Measurements from ENCODE around the gene THRAP3. TPM values are rescaled to one million over a fixed set of nuclear protein-coding genes. Genes with fewer than 3 reads are reported as not detected.

Gene THRAP3
- total RNA-seq, 2 donors from 2014 or later: 81.0 to 103 TPM

DNA sequence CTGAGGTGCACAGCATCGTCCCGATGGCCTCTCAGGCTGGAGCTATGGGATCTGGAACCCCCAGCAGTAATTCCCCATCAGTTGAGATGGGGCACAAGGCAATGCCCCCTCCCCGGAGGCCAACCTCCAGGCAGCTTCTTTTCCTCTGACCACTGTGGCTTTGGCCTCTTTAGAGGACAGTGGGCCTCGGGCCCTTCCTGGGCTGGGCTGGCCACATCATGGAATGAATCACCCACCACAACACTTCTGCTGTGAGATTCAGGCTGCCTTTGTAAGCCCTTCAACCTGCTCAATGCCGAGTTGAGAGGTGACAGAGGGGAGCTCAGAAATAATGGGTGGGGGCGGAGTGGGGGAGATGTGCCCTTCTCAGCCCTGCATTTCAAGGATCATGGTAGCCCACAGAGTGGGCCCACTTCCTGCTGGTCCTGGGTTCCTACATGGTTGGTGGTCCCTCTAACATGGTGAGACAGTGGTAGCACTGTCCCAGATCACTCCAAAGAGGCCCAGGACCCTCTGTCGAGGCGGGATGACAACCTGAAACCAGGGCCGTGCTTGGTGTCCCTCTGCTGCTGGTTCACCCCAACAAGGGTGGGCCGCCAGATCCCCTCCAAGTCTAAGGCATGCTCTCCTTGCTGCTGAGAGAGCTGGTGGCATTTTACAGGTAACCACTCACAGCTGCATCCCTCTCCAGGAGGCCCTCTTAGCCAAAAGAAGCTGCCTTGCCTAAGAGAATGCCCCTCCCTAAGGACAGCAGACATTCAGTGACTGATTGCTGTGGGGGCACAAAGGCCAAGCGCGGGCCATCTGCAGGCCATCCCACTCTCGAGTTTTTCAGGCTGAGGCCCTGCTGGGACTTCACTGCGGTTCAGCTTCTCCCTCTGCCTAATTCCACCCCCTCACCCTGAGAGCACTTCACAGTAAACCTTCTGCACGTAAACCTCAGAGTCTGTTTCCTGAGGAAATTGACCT, 129.0 kb downstream of the THRAP3 start:
- Histone ChIP-seq H3K27ac (no peak overlapping the region), H3K9ac (ENCODE audit: low read depth in 2 of 2, low read length in 2 of 2) (no peak overlapping the region), H3K27me3 (no peaks in the 10 kb centered on the region), H3K4me1 (peaks cover 8% of the 10 kb centered on the region), H3K4me3 (no peak overlapping the region), H3K36me3 (peaks cover 13% of the 10 kb centered on the region), H3K9me3 (no peaks in the 10 kb centered on the region)
- TF ChIP-seq, protein P1, sequence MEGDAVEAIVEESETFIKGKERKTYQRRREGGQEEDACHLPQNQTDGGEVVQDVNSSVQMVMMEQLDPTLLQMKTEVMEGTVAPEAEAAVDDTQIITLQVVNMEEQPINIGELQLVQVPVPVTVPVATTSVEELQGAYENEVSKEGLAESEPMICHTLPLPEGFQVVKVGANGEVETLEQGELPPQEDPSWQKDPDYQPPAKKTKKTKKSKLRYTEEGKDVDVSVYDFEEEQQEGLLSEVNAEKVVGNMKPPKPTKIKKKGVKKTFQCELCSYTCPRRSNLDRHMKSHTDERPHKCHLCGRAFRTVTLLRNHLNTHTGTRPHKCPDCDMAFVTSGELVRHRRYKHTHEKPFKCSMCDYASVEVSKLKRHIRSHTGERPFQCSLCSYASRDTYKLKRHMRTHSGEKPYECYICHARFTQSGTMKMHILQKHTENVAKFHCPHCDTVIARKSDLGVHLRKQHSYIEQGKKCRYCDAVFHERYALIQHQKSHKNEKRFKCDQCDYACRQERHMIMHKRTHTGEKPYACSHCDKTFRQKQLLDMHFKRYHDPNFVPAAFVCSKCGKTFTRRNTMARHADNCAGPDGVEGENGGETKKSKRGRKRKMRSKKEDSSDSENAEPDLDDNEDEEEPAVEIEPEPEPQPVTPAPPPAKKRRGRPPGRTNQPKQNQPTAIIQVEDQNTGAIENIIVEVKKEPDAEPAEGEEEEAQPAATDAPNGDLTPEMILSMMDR (IDR thresholded peaks at IDR 0.05): no peak
- intact Hi-C loops (cut with DNase I): no loop called here
- no peak for DNase-seq

DNA sequence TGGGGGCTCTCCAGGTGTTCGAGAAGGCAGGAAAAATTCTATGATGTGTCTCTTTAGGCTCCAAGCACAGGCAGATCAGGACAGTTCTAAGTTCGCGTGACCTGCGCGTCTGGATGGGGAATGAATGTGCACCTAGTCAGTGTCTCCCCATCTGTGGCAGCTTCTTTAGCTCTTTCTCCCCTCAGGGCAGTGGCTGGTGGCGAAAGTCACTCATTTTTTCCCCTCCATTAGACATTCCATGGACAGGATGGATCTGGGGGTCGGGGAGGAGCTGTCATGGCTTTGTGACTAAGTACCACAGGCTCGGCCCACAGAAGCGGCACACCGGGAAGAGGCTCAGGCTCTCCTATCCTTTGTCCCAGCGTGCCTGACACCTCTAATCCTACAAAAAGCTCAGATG, 130.2 kb downstream of the THRAP3 start:
- no peak for DNase-seq
- H3K4me1 ChIP-seq: peaks cover 8% of the 10 kb centered on the region
- no peak overlapping the region for H3K4me3 ChIP-seq
- H3K9me3 ChIP-seq: no peaks in the 10 kb centered on the region
- intact Hi-C loops (cut with DNase I): no loop called here
- H3K27me3 ChIP-seq: no peaks in the 10 kb centered on the region
- H3K36me3 ChIP-seq: peaks cover 7% of the 10 kb centered on the region
- H3K9ac ChIP-seq (ENCODE audit: low read depth in 2 of 2, low read length in 2 of 2): no peak overlapping the region
- H3K27ac ChIP-seq: no peak overlapping the region
- TF ChIP-seq, protein P1 (IDR thresholded peaks at IDR 0.05): no peak

Other genes starting within 250 kb of the THRAP3 start
- under 1 TPM in 1 of 2 donors, not detected in 1; 0.13 TPM for gene TEKT2, start 140.3 kb upstream of the THRAP3 start, total RNA-seq
- 10 to 100 TPM; 30.4 to 33.0 TPM for gene ADPRS, start 135.6 kb upstream of the THRAP3 start, total RNA-seq
- 1 to 10 TPM; 1.1 to 2.1 TPM for gene COL8A2, start 99.2 kb upstream of the THRAP3 start, total RNA-seq
- 10 to 100 TPM; 59.0 to 60.6 TPM for gene TRAPPC3, start 75.0 kb upstream of the THRAP3 start, total RNA-seq
- gene MAP7D1, start 68.3 kb upstream of the THRAP3 start, total RNA-seq: 10 to 100 TPM; 37.7 to 50.0 TPM
- gene SH3D21, start 81.9 kb downstream of the THRAP3 start, total RNA-seq: 10 to 100 TPM in 1 of 2 donors, 1 to 10 TPM in 1; 7.4 to 22.8 TPM
- gene EVA1B, start 99.2 kb downstream of the THRAP3 start, total RNA-seq: 1 to 10 TPM; 5.3 to 8.7 TPM
- gene STK40, start 161.5 kb downstream of the THRAP3 start, total RNA-seq: 10 to 100 TPM; 56.6 to 69.7 TPM
- 10 to 100 TPM; 22.4 to 30.3 TPM for gene LSM10, start 173.5 kb downstream of the THRAP3 start, total RNA-seq
- gene OSCP1, start 226.0 kb downstream of the THRAP3 start, total RNA-seq: 1 to 10 TPM; 2.8 to 3.7 TPM
- gene MRPS15, start 239.9 kb downstream of the THRAP3 start, total RNA-seq: 100 to 1,000 TPM in 1 of 2 donors, 10 to 100 TPM in 1; 57.9 to 106 TPM